Renal cortex interstitium (tissue), 3 donors: ENCODE data around the gene PRKACA. TPM values are rescaled to one million over a fixed set of nuclear protein-coding genes. Genes with fewer than 3 reads are reported as not detected.

Experiments used
- polyA plus RNA-seq, 3 donors: library from polyadenylated mRNA; unstranded; fragments of 120-200 nt; gene quantifications; one replicate each; pipeline ENCODE4 v1.2.1, GENCODE V29; 2013; ENCODE audit not compliant: insufficient read length in 3 of 3

Gene PRKACA
- polyA plus RNA-seq, 3 donors = 90.2 to 104 (median 92.6) TPM

Other genes with a start within 250 kb of the PRKACA start
- gene NANOS3, start 240.6 kb downstream of the PRKACA start, polyA plus RNA-seq = 1 to 10 TPM in 2 of 3 donors, under 1 TPM in 1; 0.79 to 1.8 (median 1.3) TPM
- gene BRME1, start 211.6 kb downstream of the PRKACA start, polyA plus RNA-seq = 1 to 10 TPM; 4.3 to 7.3 (median 7.2) TPM
- gene CC2D1A, start 211.6 kb downstream of the PRKACA start, polyA plus RNA-seq = 10 to 100 TPM; 20.6 to 38.9 (median 29.1) TPM
- gene PODNL1, start 179.3 kb downstream of the PRKACA start, polyA plus RNA-seq = 1 to 10 TPM; 1.2 to 1.5 (median 1.2) TPM
- 10 to 100 TPM; 25.7 to 37.5 (median 35.7) TPM for gene DCAF15, start 165.3 kb downstream of the PRKACA start, polyA plus RNA-seq
- gene RFX1, start 111.4 kb downstream of the PRKACA start, polyA plus RNA-seq = 10 to 100 TPM in 2 of 3 donors, 1 to 10 TPM in 1; 9.1 to 17.7 (median 14.8) TPM
- not detected for gene RLN3, start 89.6 kb downstream of the PRKACA start, polyA plus RNA-seq
- 1 to 10 TPM; 4.6 to 7.3 (median 6.4) TPM for gene IL27RA, start 86.0 kb downstream of the PRKACA start, polyA plus RNA-seq
- gene PALM3, start 55.7 kb downstream of the PRKACA start, polyA plus RNA-seq = 10 to 100 TPM; 16.3 to 31.4 (median 20.1) TPM
- gene MISP3, start 45.0 kb downstream of the PRKACA start, polyA plus RNA-seq = 1 to 10 TPM; 5.1 to 8.4 (median 7.6) TPM
- gene C19orf67, start 32.0 kb downstream of the PRKACA start, polyA plus RNA-seq = under 1 TPM in 1 of 3 donors, not detected in 2; 0.11 TPM
- 10 to 100 TPM; 28.2 to 62.2 (median 45.2) TPM for gene SAMD1, start 27.0 kb downstream of the PRKACA start, polyA plus RNA-seq
- gene ASF1B, start 18.8 kb upstream of the PRKACA start, polyA plus RNA-seq = 10 to 100 TPM; 15.5 to 23.0 (median 20.0) TPM
- 10 to 100 TPM; 33.2 to 53.1 (median 50.1) TPM for gene ADGRL1, start 88.4 kb upstream of the PRKACA start, polyA plus RNA-seq